Loucy (cell line): ENCODE measurements around the gene EIF4G3.

Source experiments
- H2AFZ ChIP-seq: fragments of 200-600 bp; sonication (generic); 2 replicates; pipeline ENCODE4 v1.6.0; 2016; ENCODE audit warnings: antibody characterized with exemption, mild to moderate bottlenecking, low read length, moderate library complexity
- H3F3A ChIP-seq: fragments of 200-600 bp; 2 replicates; pipeline ENCODE4 v1.6.0; 2016; ENCODE audit warnings: antibody characterized with exemption, low read depth, mild to moderate bottlenecking
- H3K27me3 ChIP-seq: fragments of 200-600 bp; sonication (generic); 2 replicates; pipeline ENCODE4 v1.6.1; 2014; ENCODE audit warnings: low read length, mild to moderate bottlenecking; ENCODE audit not compliant: insufficient read depth, poor library complexity, severe bottlenecking
- H3K36me3 ChIP-seq: fragments of 200-600 bp; sonication (generic); 2 replicates; pipeline ENCODE4 v1.6.1; 2016; ENCODE audit warnings: low read length; ENCODE audit not compliant: insufficient read depth
- H3K4me1 ChIP-seq: fragments of 200-600 bp; sonication (generic); 2 replicates; pipeline ENCODE4 v1.5.1; 2014; ENCODE audit warnings: low read length, mild to moderate bottlenecking; ENCODE audit not compliant: insufficient read depth, poor library complexity, severe bottlenecking
- H3K4me2 ChIP-seq: fragments of 200-600 bp; sonication (generic); 2 replicates; pipeline ENCODE4 v1.6.0; 2014; ENCODE audit warnings: antibody characterized with exemption, low read length, low read depth, mild to moderate bottlenecking; ENCODE audit not compliant: poor library complexity, severe bottlenecking
- H3K4me3 ChIP-seq: fragments of 200-600 bp; sonication (generic); 2 replicates; pipeline ENCODE4 v1.5.1; 2014; ENCODE audit warnings: low read length, mild to moderate bottlenecking, mixed read lengths; ENCODE audit not compliant: poor library complexity, severe bottlenecking
- H3K79me2 ChIP-seq: fragments of 200-600 bp; sonication (generic); 2 replicates; pipeline ENCODE4 v1.6.1; 2014; ENCODE audit warnings: low read length; ENCODE audit not compliant: insufficient read depth
- H3K9ac ChIP-seq: fragments of 200-600 bp; sonication (generic); 2 replicates; pipeline ENCODE4 v1.6.0; 2014; ENCODE audit warnings: mild to moderate bottlenecking, low read depth, low read length, moderate library complexity; ENCODE audit not compliant: poor library complexity, severe bottlenecking
- H3K9me2 ChIP-seq: fragments of 200-600 bp; sonication (generic); replicated peaks from 2 replicates; pipeline ENCODE4 v1.6.1; 2016; ENCODE audit warnings: low read depth, low read length, mixed read lengths
- H3K9me3 ChIP-seq: fragments of 200-600 bp; sonication (generic); 2 replicates; pipeline ENCODE4 v1.6.1; 2014; ENCODE audit warnings: mild to moderate bottlenecking, antibody characterized with exemption, low read length, low read depth; ENCODE audit not compliant: insufficient read depth
- H4K20me1 ChIP-seq: fragments of 200-600 bp; sonication (generic); 2 replicates; pipeline ENCODE4 v1.6.0; 2014; ENCODE audit warnings: antibody characterized with exemption, low read length, mild to moderate bottlenecking; ENCODE audit not compliant: insufficient read depth, poor library complexity, severe bottlenecking
- CTCF ChIP-seq: fragments of 200-600 bp; sonication (generic); conservative IDR thresholded peaks from 2 replicates; pipeline ENCODE4 v1.5.1; 2014; ENCODE audit warnings: mild to moderate bottlenecking, antibody characterized with exemption, low read length
- EZH2phosphoT487 ChIP-seq: fragments of 200-600 bp; IDR thresholded peaks from 2 replicates; pipeline ENCODE4 v1.6.1; 2018; ENCODE audit warnings: antibody characterized with exemption, mild to moderate bottlenecking, moderate library complexity, borderline replicate concordance

EIF4G3 gene

DNA sequence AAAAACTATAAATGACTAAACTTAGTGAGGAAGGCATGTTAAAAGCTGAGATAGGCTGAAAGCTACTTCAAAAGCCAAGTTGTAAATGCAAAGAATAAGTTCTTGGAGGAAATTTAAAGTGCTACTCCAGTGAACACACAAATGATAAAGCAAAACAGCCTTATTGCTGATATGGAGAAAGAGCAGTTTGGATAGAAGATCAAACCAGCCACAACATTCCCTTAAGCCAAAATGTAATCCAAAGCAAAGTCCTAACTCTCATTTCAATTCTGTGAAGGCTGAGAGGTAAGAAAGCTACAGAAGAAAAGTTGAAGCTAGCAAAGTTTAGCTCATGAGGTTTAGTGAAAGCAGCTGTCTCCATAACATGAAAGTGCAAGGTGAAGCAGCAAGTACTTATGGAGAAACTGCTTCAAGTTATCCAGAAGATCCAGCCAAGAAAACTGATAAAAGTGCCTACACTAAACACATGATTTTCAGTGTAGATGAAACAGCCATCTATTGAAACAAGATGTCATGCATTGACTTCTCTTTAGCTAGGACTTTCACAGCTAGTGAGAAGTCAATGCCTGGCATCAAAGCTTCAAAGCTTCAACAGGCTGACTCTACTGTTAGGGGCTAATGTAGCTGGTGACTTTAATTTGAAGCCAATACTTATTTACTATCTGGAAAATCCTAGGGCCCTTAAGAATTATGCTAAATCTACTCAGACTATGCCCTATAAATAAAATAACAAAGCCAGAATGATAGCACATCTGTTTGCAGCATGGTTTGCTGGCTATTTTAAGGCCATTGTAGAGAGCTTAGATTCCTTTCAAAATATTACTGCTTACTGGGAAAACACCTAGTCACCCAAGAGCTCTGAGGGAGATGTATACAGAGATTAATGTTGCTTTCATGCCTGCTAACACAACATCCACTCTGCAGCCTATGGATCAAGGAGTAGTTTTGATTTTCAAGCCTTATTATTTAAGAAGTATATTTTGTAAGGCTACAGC lies 188.6 kb downstream of the EIF4G3 start:
- Histone ChIP-seq H3K4me2 (no peak overlapping the region), H3K9me2 (no peaks in the 10 kb centered on the region), H3K27me3 (no peaks in the 10 kb centered on the region), H3K79me2 (no peaks in the 10 kb centered on the region), H3K4me3 (no peak overlapping the region), H2AFZ (no peak overlapping the region), H3F3A (no peaks in the 10 kb centered on the region), H3K4me1 (peaks cover 12% of the 10 kb centered on the region), H3K9me3 (no peaks in the 10 kb centered on the region), H4K20me1 (no peaks in the 10 kb centered on the region), H3K36me3 (no peaks in the 10 kb centered on the region), H3K9ac (no peak overlapping the region)
- no peak for TF ChIP-seq CTCF
- TF ChIP-seq EZH2phosphoT487: no peak

DNA sequence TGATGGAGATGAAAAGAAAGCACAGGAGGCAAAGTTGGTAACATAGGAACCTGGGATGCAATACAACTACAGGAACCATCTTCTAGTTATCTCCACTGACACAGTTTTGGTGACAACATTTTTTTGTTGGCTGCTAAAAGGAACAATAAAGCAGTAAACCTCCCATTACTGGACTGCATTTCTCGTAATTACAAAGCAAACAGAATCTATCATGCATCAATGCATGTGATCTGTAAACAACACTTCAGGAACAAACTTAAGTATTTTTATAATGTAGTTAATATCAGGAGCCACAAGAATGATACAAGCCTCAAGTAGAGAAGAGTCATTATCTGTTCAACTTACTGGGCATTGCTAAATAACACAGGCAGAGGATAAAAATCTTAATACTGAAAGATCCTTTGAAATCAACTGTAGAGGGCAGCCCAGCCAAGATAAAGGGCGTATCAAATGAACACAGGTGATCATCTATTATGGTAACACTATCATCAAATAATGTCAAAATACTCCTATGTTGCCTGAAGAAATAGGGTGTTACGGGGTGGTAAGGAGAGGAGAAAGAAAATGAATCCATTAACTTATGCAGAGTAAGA lies 193.3 kb downstream of the EIF4G3 start:
- H3K9me3 ChIP-seq: no peaks in the 10 kb centered on the region
- no peaks in the 10 kb centered on the region for H4K20me1 ChIP-seq
- no peaks in the 10 kb centered on the region for H3K27me3 ChIP-seq
- no peak overlapping the region for H3K9ac ChIP-seq
- no peaks in the 10 kb centered on the region for H3K79me2 ChIP-seq
- H2AFZ ChIP-seq: no peak overlapping the region
- H3K4me2 ChIP-seq: no peak overlapping the region
- H3K9me2 ChIP-seq: no peaks in the 10 kb centered on the region
- TF ChIP-seq CTCF (peak; percentile 55), EZH2phosphoT487 (no peak)
- H3F3A ChIP-seq: 0 out of 2 replicates have a peak, but pooled peaks cover 4% of the 10 kb centered on the region
- no peak overlapping the region for H3K4me3 ChIP-seq
- no peaks in the 10 kb centered on the region for H3K4me1 ChIP-seq
- no peaks in the 10 kb centered on the region for H3K36me3 ChIP-seq

- Histone ChIP-seq H3K36me3 (no peaks in the 10 kb centered on the region), H3K9ac (no peak overlapping the region), H3K9me2 (no peaks in the 10 kb centered on the region), H3K4me3 (no peak overlapping the region), H3K27me3 (no peaks in the 10 kb centered on the region), H3K4me1 (no peaks in the 10 kb centered on the region), H3K4me2 (no peak overlapping the region), H2AFZ (no peak overlapping the region), H3K9me3 (no peaks in the 10 kb centered on the region), H3K79me2 (no peaks in the 10 kb centered on the region), H4K20me1 (no peaks in the 10 kb centered on the region), H3F3A (0 out of 2 replicates have a peak, but pooled peaks cover 4% of the 10 kb centered on the region)
- no peak for TF ChIP-seq EZH2phosphoT487
- TF ChIP-seq CTCF: no peak
These were observed 194.4 kb downstream of the EIF4G3 start for GRCh38 chr1:20982316-20982715.
